ENCODE data around the gene GPATCH4.
A peak's percentile ranks its signal among the peaks of the same experiment; 100 is the strongest.
"Not testable (repeated sequence)": the region's sequence is repeated elsewhere in the genome, so short reads cannot be mapped to it uniquely, and the experiment has no call there.

Gene GPATCH4

DNA sequence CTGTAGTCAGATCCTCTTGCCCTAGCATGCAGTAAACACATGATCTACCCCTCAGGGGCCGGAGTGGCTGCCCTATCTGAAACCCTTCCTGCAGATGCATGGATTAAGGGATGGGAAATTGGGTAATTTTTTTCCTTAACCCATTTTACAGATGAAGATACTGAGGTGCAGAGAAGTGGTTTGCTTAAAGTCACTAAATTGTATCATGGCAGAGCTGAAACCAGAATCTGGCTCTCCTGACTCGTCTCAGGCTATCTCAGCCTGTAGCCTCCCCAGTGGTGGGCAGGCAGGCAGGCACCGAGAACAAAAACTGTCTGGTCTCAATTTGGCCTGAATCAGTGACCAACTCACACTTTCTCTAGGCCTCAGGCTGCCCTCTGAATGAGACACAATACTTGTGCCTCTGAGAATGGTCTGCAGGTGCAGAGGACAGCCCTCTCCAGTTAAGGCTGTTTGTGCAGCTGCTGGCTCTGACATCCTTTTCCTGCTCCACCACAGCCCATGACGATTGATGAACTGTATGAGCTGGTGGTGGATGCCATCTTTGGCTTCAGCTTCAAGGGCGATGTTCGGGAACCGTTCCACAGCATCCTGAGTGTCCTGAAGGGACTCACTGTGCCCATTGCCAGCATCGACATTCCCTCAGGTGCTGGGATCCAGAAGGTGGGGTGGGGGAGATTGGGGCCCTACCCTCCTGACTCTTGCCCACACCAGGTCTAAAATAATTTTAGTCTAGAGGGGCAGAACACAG, 8.2 kb downstream of the GPATCH4 start:
- no peak for DNase-seq (ENCODE audit: extremely low read depth, low read depth)
- H3K4me3 ChIP-seq (replicated peaks; ENCODE audit: low read depth, low read length): peak overlapping the region; percentile 81; the same call in 1 of the 2 replicates
- TF ChIP-seq, protein P1, sequence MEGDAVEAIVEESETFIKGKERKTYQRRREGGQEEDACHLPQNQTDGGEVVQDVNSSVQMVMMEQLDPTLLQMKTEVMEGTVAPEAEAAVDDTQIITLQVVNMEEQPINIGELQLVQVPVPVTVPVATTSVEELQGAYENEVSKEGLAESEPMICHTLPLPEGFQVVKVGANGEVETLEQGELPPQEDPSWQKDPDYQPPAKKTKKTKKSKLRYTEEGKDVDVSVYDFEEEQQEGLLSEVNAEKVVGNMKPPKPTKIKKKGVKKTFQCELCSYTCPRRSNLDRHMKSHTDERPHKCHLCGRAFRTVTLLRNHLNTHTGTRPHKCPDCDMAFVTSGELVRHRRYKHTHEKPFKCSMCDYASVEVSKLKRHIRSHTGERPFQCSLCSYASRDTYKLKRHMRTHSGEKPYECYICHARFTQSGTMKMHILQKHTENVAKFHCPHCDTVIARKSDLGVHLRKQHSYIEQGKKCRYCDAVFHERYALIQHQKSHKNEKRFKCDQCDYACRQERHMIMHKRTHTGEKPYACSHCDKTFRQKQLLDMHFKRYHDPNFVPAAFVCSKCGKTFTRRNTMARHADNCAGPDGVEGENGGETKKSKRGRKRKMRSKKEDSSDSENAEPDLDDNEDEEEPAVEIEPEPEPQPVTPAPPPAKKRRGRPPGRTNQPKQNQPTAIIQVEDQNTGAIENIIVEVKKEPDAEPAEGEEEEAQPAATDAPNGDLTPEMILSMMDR (IDR thresholded peaks at IDR 0.05; ENCODE audit: low read depth, low read length, missing control alignments): no peak

DNA sequence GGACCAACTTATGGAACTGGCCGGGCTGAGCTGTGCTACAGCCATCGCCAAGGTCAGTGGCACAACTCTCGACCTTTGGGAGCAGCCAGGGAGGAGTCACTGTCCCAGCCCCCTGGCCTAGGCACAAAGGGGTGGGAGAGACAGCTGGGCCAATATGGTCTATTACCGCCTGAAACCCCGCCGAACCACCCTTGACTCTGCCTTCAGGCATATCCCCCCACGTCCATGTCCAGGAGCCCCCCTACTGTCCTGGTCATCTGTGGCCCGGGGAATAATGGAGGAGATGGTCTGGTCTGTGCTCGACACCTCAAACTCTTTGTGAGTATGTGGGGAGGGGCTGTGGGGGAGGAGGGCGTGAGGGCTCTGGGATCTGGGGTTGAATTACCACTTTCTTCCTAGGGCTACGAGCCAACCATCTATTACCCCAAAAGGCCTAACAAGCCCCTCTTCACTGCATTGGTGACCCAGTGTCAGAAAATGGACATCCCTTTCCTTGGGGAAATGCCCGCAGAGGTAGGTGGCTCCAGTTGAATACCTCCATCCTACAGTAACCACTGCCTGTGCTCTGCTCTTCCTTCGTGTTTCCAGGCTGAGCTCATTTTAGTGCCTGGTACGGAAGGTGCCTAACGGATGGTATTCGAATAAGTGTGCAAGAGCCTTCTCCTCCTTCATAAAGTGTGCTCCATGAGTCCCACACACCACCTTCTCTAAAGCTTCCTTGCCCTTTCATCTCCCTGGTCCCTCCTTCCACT, 8.9 kb downstream of the GPATCH4 start:
- TF ChIP-seq, protein P1 (IDR thresholded peaks at IDR 0.05; ENCODE audit: low read depth, low read length, missing control alignments): no peak
- no peak for DNase-seq (ENCODE audit: extremely low read depth, low read depth)
- H3K4me3 ChIP-seq (replicated peaks; ENCODE audit: low read depth, low read length): peak overlapping the region; percentile 81

DNA sequence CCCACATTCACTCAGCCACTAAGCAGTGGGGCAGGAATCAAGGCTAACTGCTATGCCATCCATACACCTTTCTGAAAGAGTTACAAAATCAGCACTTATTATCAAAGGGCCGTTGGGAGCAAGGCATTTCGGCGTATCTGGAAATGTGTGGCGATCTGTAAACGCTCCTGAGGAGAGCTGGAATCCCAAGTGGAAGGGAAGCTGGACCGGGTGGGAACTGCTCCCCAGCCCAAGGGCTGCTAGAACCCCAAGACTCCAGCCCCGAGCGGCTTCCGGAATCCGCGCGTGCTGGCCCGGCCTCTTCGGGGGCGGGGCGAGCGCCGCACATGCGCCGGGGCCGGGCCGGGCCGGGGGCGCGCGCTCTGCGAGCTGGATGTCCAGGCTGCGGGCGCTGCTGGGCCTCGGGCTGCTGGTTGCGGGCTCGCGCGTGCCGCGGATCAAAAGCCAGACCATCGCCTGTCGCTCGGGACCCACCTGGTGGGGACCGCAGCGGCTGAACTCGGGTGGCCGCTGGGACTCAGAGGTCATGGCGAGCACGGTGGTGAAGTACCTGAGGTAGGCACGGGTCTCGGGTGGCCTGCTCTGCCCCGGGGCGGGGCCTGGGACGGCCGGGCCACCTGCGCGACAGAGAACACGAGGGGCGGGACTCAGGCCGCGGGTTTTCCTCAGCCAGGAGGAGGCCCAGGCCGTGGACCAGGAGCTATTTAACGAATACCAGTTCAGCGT, 9.7 kb downstream of the GPATCH4 start, which contains the start of gene NAXE:
TSS of gene NAXE (plus strand) at position 345 of the 726 bp plus-strand sequence. CDS start at position 374, 29 bp downstream.
- TF ChIP-seq, protein P1 (IDR thresholded peaks at IDR 0.05; ENCODE audit: low read depth, low read length, missing control alignments): no peak
- peak within 1 kb of the TSS; percentile 81 for H3K4me3 ChIP-seq (replicated peaks; ENCODE audit: low read depth, low read length)
- no peak for DNase-seq (ENCODE audit: extremely low read depth, low read depth)

DNA sequence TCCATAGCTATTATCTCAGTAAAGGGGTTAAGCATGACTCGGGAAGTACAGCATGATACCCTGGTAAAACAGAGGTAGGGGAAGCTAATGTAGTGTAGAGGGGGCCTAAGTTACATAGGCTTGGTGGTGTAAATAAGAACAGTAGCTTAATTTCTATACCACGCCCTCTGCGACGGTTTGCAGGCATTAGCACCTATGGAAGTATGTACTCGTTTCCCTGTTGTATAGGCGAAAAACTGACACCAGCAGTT, 10.2 kb downstream of the GPATCH4 start:
- TF ChIP-seq, protein P1 (IDR thresholded peaks at IDR 0.05; ENCODE audit: low read depth, low read length, missing control alignments): no peak
- H3K4me3 ChIP-seq (replicated peaks; ENCODE audit: low read depth, low read length): peak overlapping the region; percentile 81
- no peak for DNase-seq (ENCODE audit: extremely low read depth, low read depth)

DNA sequence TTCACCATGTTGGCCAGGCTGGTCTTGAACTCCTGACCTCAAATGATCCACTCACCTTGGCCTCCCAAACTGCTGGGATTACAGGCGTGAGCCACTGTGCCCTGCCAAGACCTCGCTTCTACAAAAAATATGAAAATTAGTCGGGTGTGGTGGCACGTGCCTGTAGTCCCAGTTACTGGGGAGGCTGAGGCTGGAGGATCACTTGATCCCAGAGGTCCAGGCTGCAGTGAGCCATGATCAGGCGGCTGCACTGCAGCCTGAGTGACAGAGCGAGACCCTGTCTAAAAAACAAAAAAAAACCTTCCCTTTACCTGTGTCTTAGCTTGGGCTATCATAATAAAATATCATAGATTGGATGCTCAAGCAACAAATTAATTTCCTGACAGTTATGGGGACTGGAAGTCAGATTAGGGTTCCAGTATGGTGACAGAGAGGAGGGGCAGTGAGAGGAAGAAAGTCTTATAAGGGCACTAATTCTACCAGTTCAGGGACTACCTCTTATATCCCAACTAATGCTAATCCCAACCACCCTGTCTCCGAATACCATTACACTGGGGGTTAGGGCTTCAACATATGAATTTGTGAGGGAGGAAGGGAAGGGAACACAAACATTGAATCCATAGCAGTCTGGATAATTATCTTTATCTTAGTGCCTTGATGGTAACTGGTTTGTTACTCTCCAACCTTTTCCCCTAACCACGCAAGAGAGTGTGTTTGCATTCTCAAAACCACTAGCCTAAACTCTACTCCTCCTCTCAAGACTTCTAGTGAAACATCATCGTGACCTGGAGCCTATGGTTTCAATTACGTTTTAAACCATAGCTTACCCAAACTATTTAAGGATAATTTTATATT, 10.7 kb downstream of the GPATCH4 start:
- no peak for DNase-seq (ENCODE audit: extremely low read depth, low read depth)
- peak overlapping the region; percentile 81 for H3K4me3 ChIP-seq (replicated peaks; ENCODE audit: low read depth, low read length)
- TF ChIP-seq, protein P1 (IDR thresholded peaks at IDR 0.05; ENCODE audit: low read depth, low read length, missing control alignments): no peak

DNA sequence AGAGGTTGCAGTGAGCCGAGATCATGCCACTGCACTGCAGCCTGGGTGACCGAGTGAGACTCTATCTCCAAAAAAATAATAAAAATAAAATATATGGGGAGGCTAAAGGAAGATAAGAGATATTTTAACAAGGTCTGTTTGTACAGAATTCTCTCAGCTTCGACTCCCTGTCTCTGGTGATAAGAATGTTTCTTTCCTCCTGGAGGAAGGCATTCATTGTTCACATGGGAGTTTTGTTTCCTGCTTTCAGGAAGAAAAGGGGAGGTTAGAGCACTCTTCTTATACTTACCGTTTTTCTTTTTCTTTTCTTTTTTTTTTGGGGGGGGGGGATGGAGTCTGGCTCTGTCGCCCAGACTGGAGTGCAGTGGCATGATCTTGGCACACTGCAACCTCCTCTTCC, 11.7 kb downstream of the GPATCH4 start:
- TF ChIP-seq, protein P1 (IDR thresholded peaks at IDR 0.05; ENCODE audit: low read depth, low read length, missing control alignments): no peak
- no peak for DNase-seq (ENCODE audit: extremely low read depth, low read depth)
- H3K4me3 ChIP-seq (replicated peaks; ENCODE audit: low read depth, low read length): no peak overlapping the region

DNA sequence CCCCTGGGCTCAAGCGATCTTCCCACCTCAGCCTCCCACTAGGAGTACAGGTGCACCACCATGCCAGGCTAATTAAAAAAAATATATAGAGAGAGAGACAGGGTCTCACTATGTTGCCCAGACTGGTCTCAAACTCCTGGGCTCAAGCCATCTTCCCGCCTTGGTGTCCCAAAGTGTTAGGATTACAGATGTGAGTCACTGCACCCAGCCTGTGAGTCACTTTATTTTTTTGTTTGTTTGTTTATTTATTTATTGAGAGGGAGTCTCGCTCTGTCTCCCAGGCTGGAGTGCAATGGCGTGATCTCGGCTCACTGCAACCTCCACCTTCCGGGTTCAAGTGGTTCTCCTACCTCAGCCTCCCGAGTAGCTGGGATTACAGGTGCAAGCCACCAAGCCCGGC, 13.4 kb downstream of the GPATCH4 start:
- DNase-seq (ENCODE audit: extremely low read depth, low read depth); H3K4me3 ChIP-seq (replicated peaks; ENCODE audit: low read depth, low read length): not testable (repeated sequence)
